GM23338 (cell line): ENCODE data around the gene TPT1. TPM values are rescaled to one million over a fixed set of nuclear protein-coding genes. Genes with fewer than 3 reads are reported as not detected.
A peak's percentile ranks its signal among the peaks of the same experiment; 100 is the strongest.

ENCODE experiments used
- ATAC-seq: fragments of 200-7000 bp; cut with Tn5 transposase; 3 replicates; pipeline ENCODE4 v1.9.1; 2020
- DNase-seq: peaks from one replicate; pipeline ENCODE4 v3.0.0-alpha.2; 2015; ENCODE audit warnings: low spot score
- H2AFZ ChIP-seq: fragments of 200-600 bp; sonication (generic); 2 replicates; pipeline ENCODE4 v1.8.0; 2016; ENCODE audit warnings: antibody characterized with exemption, mild to moderate bottlenecking, moderate library complexity
- H3F3A ChIP-seq: fragments of 200-600 bp; sonication (generic); replicated peaks from 2 replicates; pipeline ENCODE4 v1.8.0; 2017; ENCODE audit warnings: antibody characterized with exemption, mixed run types, low read depth
- H3K27ac ChIP-seq: fragments of 200-600 bp; sonication (generic); 2 replicates; pipeline ENCODE4 v1.6.1; 2016; ENCODE audit warnings: low read depth
- H3K27me3 ChIP-seq: fragments of 200-600 bp; sonication (generic); 2 replicates; pipeline ENCODE4 v1.8.0; 2016; ENCODE audit warnings: mild to moderate bottlenecking, mixed run types, moderate library complexity; ENCODE audit not compliant: insufficient read depth
- H3K36me3 ChIP-seq: fragments of 200-600 bp; sonication (generic); 2 replicates; pipeline ENCODE4 v1.8.0; 2016; ENCODE audit warnings: mild to moderate bottlenecking; ENCODE audit not compliant: insufficient read depth
- H3K4me1 ChIP-seq: fragments of 200-600 bp; sonication (generic); 2 replicates; pipeline ENCODE4 v1.8.0; 2016; ENCODE audit warnings: mild to moderate bottlenecking, moderate library complexity; ENCODE audit not compliant: insufficient read depth
- H3K4me2 ChIP-seq: fragments of 200-600 bp; sonication (generic); 2 replicates; pipeline ENCODE4 v1.7.1; 2017; ENCODE audit warnings: mixed run types
- H3K4me3 ChIP-seq: fragments of 200-600 bp; sonication (generic); 2 replicates; pipeline ENCODE4 v1.6.1; 2016; ENCODE audit warnings: mixed run types
- H3K79me2 ChIP-seq: fragments of 200-600 bp; sonication (generic); replicated peaks from 2 replicates; pipeline ENCODE4 v1.8.0; 2017; ENCODE audit warnings: mild to moderate bottlenecking; ENCODE audit not compliant: insufficient read depth
- H3K9me2 ChIP-seq: fragments of 200-600 bp; sonication (generic); 2 replicates; pipeline ENCODE4 v1.8.0; 2017; ENCODE audit not compliant: insufficient read depth
- H4K20me1 ChIP-seq: fragments of 200-600 bp; sonication (generic); replicated peaks from 2 replicates; pipeline ENCODE4 v1.8.0; 2017; ENCODE audit warnings: mild to moderate bottlenecking; ENCODE audit not compliant: insufficient read depth
- H3K27ac Mint-ChIP-seq: 2 replicates; pipeline ENCODE4 v1.8.0; 2020; ENCODE audit warnings: inconsistent platforms, mild to moderate bottlenecking, moderate library complexity, mixed read lengths
- H3K27me3 Mint-ChIP-seq: 3 replicates; pipeline ENCODE4 v1.8.0; 2022; ENCODE audit warnings: low read depth, mild to moderate bottlenecking, moderate library complexity, mixed read lengths, inconsistent platforms; ENCODE audit not compliant: insufficient read depth, poor library complexity
- H3K36me3 Mint-ChIP-seq: 3 replicates; pipeline ENCODE4 v1.8.0; 2021; ENCODE audit warnings: low read depth, mild to moderate bottlenecking, inconsistent platforms, moderate library complexity, mixed read lengths
- H3K4me1 Mint-ChIP-seq: 3 replicates; pipeline ENCODE4 v1.8.0; 2020; ENCODE audit warnings: mild to moderate bottlenecking, inconsistent platforms, mixed read lengths
- H3K4me3 Mint-ChIP-seq: 3 replicates; pipeline ENCODE4 v1.8.0; 2021; ENCODE audit warnings: moderate library complexity, mild to moderate bottlenecking, inconsistent platforms, mixed read lengths
- H3K9me3 Mint-ChIP-seq: 3 replicates; pipeline ENCODE4 v1.8.0; 2020; ENCODE audit warnings: moderate library complexity, mild to moderate bottlenecking, inconsistent platforms, mixed read lengths
- CREB1 ChIP-seq: fragments of 250-450 bp; sonication (Bioruptor Pico); IDR thresholded peaks from 2 replicates; pipeline ENCODE4 v1.5.0; 2020; ENCODE audit warnings: low read depth, mild to moderate bottlenecking, moderate library complexity
- ETS1 ChIP-seq: IDR thresholded peaks from 2 replicates; pipeline ENCODE4 v1.6.1; 2016; ENCODE audit warnings: antibody characterized with exemption
- EZH2 ChIP-seq: fragments of 200-600 bp; sonication (generic); IDR thresholded peaks from one replicate; pipeline ENCODE4 v1.8.0; 2017; ENCODE audit warnings: antibody characterized with exemption, mild to moderate bottlenecking, low read depth; ENCODE audit not compliant: unreplicated experiment
- EZH2phosphoT487 ChIP-seq: fragments of 200-600 bp; sonication (generic); IDR thresholded peaks from one replicate; pipeline ENCODE4 v1.8.1; 2018; ENCODE audit warnings: antibody characterized with exemption; ENCODE audit not compliant: unreplicated experiment
- JUNB ChIP-seq: IDR thresholded peaks from one replicate; pipeline ENCODE4 v1.6.1; 2016; ENCODE audit warnings: antibody characterized with exemption; ENCODE audit not compliant: unreplicated experiment
- NANOG ChIP-seq: IDR thresholded peaks from 2 replicates; pipeline ENCODE4 v1.6.1; 2016; ENCODE audit warnings: antibody characterized with exemption, borderline replicate concordance
- POLR2AphosphoS5 ChIP-seq: IDR thresholded peaks from 2 replicates; pipeline ENCODE4 v1.6.1; 2016; ENCODE audit warnings: antibody characterized with exemption, low read depth
- REST ChIP-seq: IDR thresholded peaks from one replicate; pipeline ENCODE4 v1.6.1; 2018; ENCODE audit warnings: antibody characterized with exemption; ENCODE audit not compliant: unreplicated experiment
- STAT1 ChIP-seq: IDR thresholded peaks from one replicate; pipeline ENCODE4 v1.6.1; 2016; ENCODE audit warnings: antibody characterized with exemption; ENCODE audit not compliant: unreplicated experiment
- ZNF114 ChIP-seq: fragments of 250-450 bp; sonication (Bioruptor Pico); IDR thresholded peaks from 2 replicates; pipeline ENCODE4 v1.5.0; 2020; ENCODE audit warnings: mild to moderate bottlenecking, moderate library complexity
- ZNF331 ChIP-seq: fragments of 250-450 bp; sonication (Bioruptor Pico); IDR thresholded peaks from 2 replicates; pipeline ENCODE4 v1.5.0; 2020; ENCODE audit warnings: low read depth, mild to moderate bottlenecking, moderate library complexity
- ZNF462 ChIP-seq: fragments of 250-450 bp; sonication (Bioruptor Pico); IDR thresholded peaks from 2 replicates; pipeline ENCODE4 v1.5.0; 2020; ENCODE audit warnings: mild to moderate bottlenecking, moderate library complexity
- polyA plus RNA-seq: library from polyadenylated mRNA; unstranded; fragments of >200 nt; fragmentation: Nextera tagmentation; extraction: Ambion mirVana; gene quantifications from 2 replicates; pipeline ENCODE4 v1.2.1, GENCODE V29; 2016
- total RNA-seq: library from RNA; depleted of rRNA; stranded (reverse); fragments of >200 nt; shearing (Covaris generic); gene quantifications from 2 replicates; pipeline ENCODE4 v1.2.3, GENCODE V29; 2014
- TF ChIP-seq, protein P1 (sequence below), 2 experiments: fragments of 200-600 bp in 1 of 2; sonication (generic) in 1 of 2; conservative IDR thresholded peaks; 2 replicates each; pipeline versions ENCODE4 v1.5.1 to v1.6.1; 2016 to 2017; ENCODE audit warnings: antibody characterized with exemption in 2 of 2, low read depth in 2 of 2, mild to moderate bottlenecking in 2 of 2, moderate library complexity in 1 of 2

Gene TPT1
- total and polyA plus RNA-seq, 2 experiments from 2014 or later: 1,385 to 2,519 TPM

DNA sequence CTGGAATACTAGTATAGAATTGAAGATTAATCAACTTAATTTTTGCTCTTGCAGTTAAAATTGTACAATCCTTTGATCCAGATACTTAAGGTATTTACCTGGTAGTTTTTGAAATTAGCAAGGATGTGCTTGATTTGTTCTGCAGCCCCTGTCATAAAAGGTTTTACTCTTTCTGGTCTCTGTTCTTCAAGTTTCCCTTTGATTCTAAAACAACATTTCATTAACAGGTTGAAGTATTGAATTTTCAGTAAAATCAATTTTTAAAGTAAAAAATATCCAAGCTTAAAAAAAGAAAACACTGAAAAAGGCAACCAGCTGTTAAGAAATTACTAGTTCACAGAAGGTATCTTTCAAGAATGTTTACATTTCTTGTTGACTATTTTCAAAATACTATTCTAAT lies 1.6 kb downstream of the TPT1 start:
- Mint-ChIP-seq H3K36me3 (peaks cover 70% of the 10 kb centered on the region), H3K4me3 (peak overlapping the region; percentile 98), H3K4me1 (peaks cover 41% of the 10 kb centered on the region), H3K9me3 (peaks cover 6% of the 10 kb centered on the region; the same call in 1 of the 3 replicates), H3K27ac (no peak overlapping the region), H3K27me3 (peaks cover 17% of the 10 kb centered on the region)
- Histone ChIP-seq H3K27ac (peak overlapping the region; percentile 98; the same call in 1 of the 2 replicates), H3F3A (peaks cover 50% of the 10 kb centered on the region), H4K20me1 (peaks cover 45% of the 10 kb centered on the region), H3K27me3 (no peaks in the 10 kb centered on the region), H3K36me3 (peaks cover 45% of the 10 kb centered on the region), H3K79me2 (peaks cover 66% of the 10 kb centered on the region), H3K9me2 (no peaks in the 10 kb centered on the region), H2AFZ (no peak overlapping the region), H3K4me3 (peak overlapping the region; percentile 78), H3K4me1 (peaks cover 29% of the 10 kb centered on the region), H3K4me2 (peak overlapping the region; percentile 86)
- ATAC-seq (no peak), DNase-seq (no peak)
- TF ChIP-seq REST: no peak
- no peak for TF ChIP-seq JUNB
- TF ChIP-seq ETS1: no peak
- no peak for TF ChIP-seq CREB1
- TF ChIP-seq EZH2: no peak
- no peak for TF ChIP-seq POLR2AphosphoS5
- TF ChIP-seq EZH2phosphoT487: no peak
- no peak for TF ChIP-seq STAT1
- TF ChIP-seq, protein P1, sequence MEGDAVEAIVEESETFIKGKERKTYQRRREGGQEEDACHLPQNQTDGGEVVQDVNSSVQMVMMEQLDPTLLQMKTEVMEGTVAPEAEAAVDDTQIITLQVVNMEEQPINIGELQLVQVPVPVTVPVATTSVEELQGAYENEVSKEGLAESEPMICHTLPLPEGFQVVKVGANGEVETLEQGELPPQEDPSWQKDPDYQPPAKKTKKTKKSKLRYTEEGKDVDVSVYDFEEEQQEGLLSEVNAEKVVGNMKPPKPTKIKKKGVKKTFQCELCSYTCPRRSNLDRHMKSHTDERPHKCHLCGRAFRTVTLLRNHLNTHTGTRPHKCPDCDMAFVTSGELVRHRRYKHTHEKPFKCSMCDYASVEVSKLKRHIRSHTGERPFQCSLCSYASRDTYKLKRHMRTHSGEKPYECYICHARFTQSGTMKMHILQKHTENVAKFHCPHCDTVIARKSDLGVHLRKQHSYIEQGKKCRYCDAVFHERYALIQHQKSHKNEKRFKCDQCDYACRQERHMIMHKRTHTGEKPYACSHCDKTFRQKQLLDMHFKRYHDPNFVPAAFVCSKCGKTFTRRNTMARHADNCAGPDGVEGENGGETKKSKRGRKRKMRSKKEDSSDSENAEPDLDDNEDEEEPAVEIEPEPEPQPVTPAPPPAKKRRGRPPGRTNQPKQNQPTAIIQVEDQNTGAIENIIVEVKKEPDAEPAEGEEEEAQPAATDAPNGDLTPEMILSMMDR (conservative IDR thresholded peaks at IDR 0.05; ENCODE audit: low read depth in 2 of 2): no peak
- no peak for TF ChIP-seq ZNF331 (CRISPR knock-in tag)
- no peak for TF ChIP-seq NANOG
- TF ChIP-seq ZNF462 (CRISPR knock-in tag): no peak
- TF ChIP-seq ZNF114 (CRISPR knock-in tag): no peak
